Small intestine (tissue), 7 donors: ENCODE measurements around the gene FGF14. TPM values are rescaled to one million over a fixed set of nuclear protein-coding genes. Genes with fewer than 3 reads are reported as not detected.

Source experiments
- DNase-seq, 2 donors: peaks; one replicate each; pipeline versions ENCODE4 v3.0.0 to v3.0.0-alpha.2; 2013
- FAIRE-seq: peaks from 2 replicates; lab custom pipeline; 2012; peaks lifted over from hg19 to GRCh38; lab: Jason Lieb, UNC
- H3K27ac ChIP-seq, 3 donors: one replicate each; pipeline ENCODE4 v1.5.1; 2013; ENCODE audit warnings: low read length in 2 of 3, mild to moderate bottlenecking in 2 of 3, control low read depth in 1 of 3, inconsistent platforms in 1 of 3, low read depth in 1 of 3, moderate library complexity in 1 of 3
- H3K27me3 ChIP-seq, 3 donors: one replicate each; pipeline ENCODE4 v1.6.1; 2013; ENCODE audit warnings: low read length in 3 of 3, inconsistent platforms in 1 of 3; ENCODE audit not compliant: control insufficient read depth in 3 of 3, insufficient read depth in 3 of 3
- H3K36me3 ChIP-seq, 3 donors: one replicate each; pipeline ENCODE4 v1.6.1; 2013; ENCODE audit warnings: low read length in 3 of 3, inconsistent platforms in 1 of 3, low read depth in 1 of 3, mild to moderate bottlenecking in 1 of 3, moderate library complexity in 1 of 3; ENCODE audit not compliant: control insufficient read depth in 3 of 3, insufficient read depth in 2 of 3
- H3K4me1 ChIP-seq, 3 donors: one replicate each; pipeline ENCODE4 v1.6.1; 2013; ENCODE audit warnings: low read length in 2 of 3, inconsistent platforms in 1 of 3, low read depth in 1 of 3, mild to moderate bottlenecking in 1 of 3, moderate library complexity in 1 of 3; ENCODE audit not compliant: control insufficient read depth in 3 of 3, insufficient read depth in 2 of 3
- H3K4me3 ChIP-seq, 3 donors: one replicate each; pipeline ENCODE4 v1.5.1; 2013; ENCODE audit warnings: low read length in 3 of 3, control low read depth in 1 of 3, inconsistent platforms in 1 of 3, low read depth in 1 of 3, mild to moderate bottlenecking in 1 of 3, moderate library complexity in 1 of 3
- H3K9me3 ChIP-seq, 2 donors: one replicate each; pipeline ENCODE4 v1.6.1; 2013; ENCODE audit warnings: low read depth in 1 of 2, low read length in 1 of 2; ENCODE audit not compliant: control insufficient read depth in 2 of 2, insufficient read depth in 1 of 2
- WGBS, 3 donors: extraction: QIAGEN DNeasy Blood & Tissue Kit; methylation state at CpG; one replicate each; pipeline ENCODE4 v1.1.7; 2013; 5-methylcytosine and 5-hydroxymethylcytosine counted together
- polyA plus RNA-seq, 4 donors: library from polyadenylated mRNA; stranded (reverse) in 3 of 4; unstranded in 1 of 4; fragments of 200-250 nt in 3 of 4; fragments of 120-200 nt in 1 of 4; gene quantifications; one replicate each; pipeline versions ENCODE4 v1.2.1 to v1.2.3, GENCODE V29; 2013
- donor health status: healthy with polysubstance abuse.
- donor health status: control.
- donor health status: control.
- donor health status: Bipolar disorder and iron deficiency.
- donor health status: healthy.

FGF14 gene
- polyA plus RNA-seq, 4 donors: under 0.01 to 0.74 (median 0.31) TPM; not detected in 1

DNA sequence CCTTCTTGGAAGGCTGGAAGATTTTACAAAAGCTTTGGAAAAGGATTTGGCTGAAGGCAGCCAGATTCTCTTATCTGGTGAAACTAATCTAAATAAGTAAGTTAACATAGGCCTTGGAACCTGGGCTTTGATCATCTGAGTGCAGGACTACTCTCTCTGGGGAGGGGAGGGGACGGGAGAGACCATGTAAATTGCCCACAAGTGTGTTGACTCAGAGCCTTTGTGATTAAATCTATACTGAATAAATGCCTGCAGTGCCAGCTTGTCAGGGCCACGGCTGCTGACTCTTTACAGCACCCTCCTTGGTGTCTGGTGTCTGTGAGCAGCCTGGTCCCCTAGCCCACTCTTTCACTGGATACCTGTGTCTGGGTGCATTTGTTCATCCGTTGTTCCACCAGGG is 698.0 kb downstream of the FGF14 start:
- DNase-seq (no peak), FAIRE-seq (no peak)
- H3K4me1 ChIP-seq: no peaks in the 10 kb centered on the region
- H3K27me3 ChIP-seq: peaks cover 0 to 2% (median 0%) of the 10 kb centered on the region in 3 donors
- H3K4me3 ChIP-seq: no peak overlapping the region
- H3K9me3 ChIP-seq: no peaks in the 10 kb centered on the region
- no peak overlapping the region for H3K27ac ChIP-seq
- 49 to 51% (median 51%) methylated on average over 3 of the region's 3 CpGs for WGBS, 3 donors
- no peaks in the 10 kb centered on the region for H3K36me3 ChIP-seq

- 88 to 96% (median 95%) methylated on average over 1 of the region's 1 CpG for WGBS, 3 donors
- DNase-seq: no peak
These were observed 698.8 kb downstream of the FGF14 start for GRCh38 chr13:101703081-101703480.

GRCh38 chr13:101700598-101700997 is 701.2 kb downstream of the FGF14 start:
- no peaks in the 10 kb centered on the region for H3K9me3 ChIP-seq
- no peak for DNase-seq
- FAIRE-seq: no peak
- H3K27ac ChIP-seq: no peak overlapping the region
- WGBS, 3 donors: 68 to 87% (median 85%) methylated on average over 3 of the region's 3 CpGs
- H3K4me1 ChIP-seq: no peaks in the 10 kb centered on the region
- H3K27me3 ChIP-seq: no peaks in the 10 kb centered on the region
- no peak overlapping the region for H3K4me3 ChIP-seq
- H3K36me3 ChIP-seq: no peaks in the 10 kb centered on the region

More at GRCh38 chr13:101703081-101703480, 698.8 kb downstream of the FGF14 start:
- Histone ChIP-seq H3K9me3 (no peaks in the 10 kb centered on the region), H3K36me3 (no peaks in the 10 kb centered on the region), H3K27ac (no peak overlapping the region), H3K4me3 (no peak overlapping the region), H3K4me1 (no peaks in the 10 kb centered on the region), H3K27me3 (no peaks in the 10 kb centered on the region)
- FAIRE-seq: no peak

GRCh38 chr13:101698400-101698799 is 703.4 kb downstream of the FGF14 start:
- no peaks in the 10 kb centered on the region for H3K9me3 ChIP-seq
- 72 to 94% (median 87%) methylated on average over 2 of the region's 2 CpGs for WGBS, 3 donors
- H3K4me3 ChIP-seq: no peak overlapping the region
- FAIRE-seq: no peak
- no peaks in the 10 kb centered on the region for H3K36me3 ChIP-seq
- DNase-seq: no peak
- H3K27ac ChIP-seq: no peak overlapping the region
- no peaks in the 10 kb centered on the region for H3K27me3 ChIP-seq
- H3K4me1 ChIP-seq: no peaks in the 10 kb centered on the region

DNA sequence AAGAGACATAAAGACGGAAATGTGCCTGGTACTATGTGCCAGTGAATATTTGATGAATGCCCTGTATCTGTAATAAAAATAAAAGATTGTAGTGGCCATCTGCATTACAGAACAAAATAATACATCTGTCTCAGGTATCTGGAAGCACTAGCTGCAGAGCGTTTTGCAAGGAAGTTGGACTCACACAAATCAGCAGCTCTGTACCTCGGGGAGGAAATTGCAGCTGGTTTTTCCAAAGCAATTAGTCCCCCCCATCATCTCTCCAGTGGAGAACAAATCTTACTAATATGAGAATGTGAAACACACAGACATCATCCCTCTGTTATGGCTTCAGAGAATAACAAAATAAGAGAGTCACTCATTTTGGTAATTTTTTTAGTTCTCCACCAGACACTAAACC is 704.1 kb downstream of the FGF14 start:
- Histone ChIP-seq H3K27ac (no peak overlapping the region), H3K4me1 (no peaks in the 10 kb centered on the region), H3K4me3 (no peak overlapping the region), H3K36me3 (no peaks in the 10 kb centered on the region), H3K9me3 (no peaks in the 10 kb centered on the region), H3K27me3 (no peaks in the 10 kb centered on the region)
- 73% methylated on average over 3 of the region's 3 CpGs for WGBS, 3 donors
- DNase-seq (no peak), FAIRE-seq (no peak)

GRCh38 chr13:101695870-101696516 is 705.9 kb downstream of the FGF14 start:
- Histone ChIP-seq H3K36me3 (no peaks in the 10 kb centered on the region), H3K9me3 (no peaks in the 10 kb centered on the region), H3K4me3 (no peak overlapping the region), H3K27ac (no peak overlapping the region), H3K4me1 (no peaks in the 10 kb centered on the region), H3K27me3 (no peaks in the 10 kb centered on the region)
- no peak for DNase-seq
- 94 to 97% (median 94%) methylated on average over 4 of the region's 4 CpGs for WGBS, 3 donors
- no peak for FAIRE-seq

- 83 to 89% (median 83%) methylated on average over 3 of the region's 3 CpGs for WGBS, 3 donors
- H3K36me3 ChIP-seq: no peaks in the 10 kb centered on the region
- no peaks in the 10 kb centered on the region for H3K4me1 ChIP-seq
- H3K27ac ChIP-seq: no peak overlapping the region
- H3K9me3 ChIP-seq: no peaks in the 10 kb centered on the region
- H3K27me3 ChIP-seq: no peaks in the 10 kb centered on the region
- DNase-seq (no peak), FAIRE-seq (no peak)
- H3K4me3 ChIP-seq: no peak overlapping the region
These were observed 710.4 kb downstream of the FGF14 start for GRCh38 chr13:101691341-101691860.

- no peaks in the 10 kb centered on the region for H3K27me3 ChIP-seq
- no peak for DNase-seq
- no peak overlapping the region for H3K4me3 ChIP-seq
- H3K9me3 ChIP-seq: no peaks in the 10 kb centered on the region
- H3K4me1 ChIP-seq: no peaks in the 10 kb centered on the region
- no peak for FAIRE-seq
- H3K36me3 ChIP-seq: no peaks in the 10 kb centered on the region
- WGBS, 3 donors: 27 to 51% (median 42%) methylated on average over 2 of the region's 2 CpGs
- no peak overlapping the region for H3K27ac ChIP-seq
These were observed 711.0 kb downstream of the FGF14 start for GRCh38 chr13:101690871-101691270.

GRCh38 chr13:101686003-101686402 is 715.8 kb downstream of the FGF14 start:
- H3K9me3 ChIP-seq: no peaks in the 10 kb centered on the region
- no peak overlapping the region for H3K4me3 ChIP-seq
- WGBS, 3 donors: 81 to 83% (median 82%) methylated on average over 2 of the region's 2 CpGs
- H3K4me1 ChIP-seq: no peaks in the 10 kb centered on the region
- DNase-seq (no peak), FAIRE-seq (no peak)
- H3K27me3 ChIP-seq: no peaks in the 10 kb centered on the region
- H3K36me3 ChIP-seq: no peaks in the 10 kb centered on the region
- no peak overlapping the region for H3K27ac ChIP-seq
